Heart left ventricle (tissue), 13 donors: ENCODE data around the gene ETHE1.

Experiments used
- CTCF ChIP-seq, 12 donors: fragments of 200-600 bp; sonication (generic) in 4 of 12; IDR thresholded peaks; one replicate each; pipeline versions ENCODE4 v1.5.0 to v1.8.0; 2018 to 2022; ENCODE audit warnings: antibody characterized with exemption in 12 of 12, mild to moderate bottlenecking in 5 of 12
- POLR2A ChIP-seq, 2 donors: fragments of 450-650 bp; IDR thresholded peaks; one replicate each; pipeline ENCODE4 v1.6.1; 2017; ENCODE audit warnings: antibody characterized with exemption in 2 of 2, mild to moderate bottlenecking in 2 of 2, moderate library complexity in 2 of 2
- donor health status: ischemic (EF 13 %, LVEDD 7.1; RV severe dilation, severe dysfunction).
- donor health status: DM: no; HTN: yes; CAD: no.
- donor health status: DM: no; HTN: no; CAD: no.
- donor health status: ischemic (EF 25% LVEDD 6.9; RV normal size, moderate dysfunction).
- donor health status: ischemic (EF 25% LVEDD 5.7; RV mildly dilated, moderate dysfunction).
- donor health status: ischemic (EF 35%, LVEDD 5.7; RV mildly dilated, moderate dysfunction).
- donor health status: nonischemic (EF 11% LVEDD 7.7; RV severe dilation, severe dysfunction).
- donor health status: DM: yes; HTN: yes; CAD: no.
- donor health status: PGD.
- donor health status: ischemic (EF 29% LVEDD 5.4; RV normal size, mild dysfunction).
- donor health status: nonischemic (EF 23%, LVEDD 6.1; RV moderate dilation, normal function).

DNA sequence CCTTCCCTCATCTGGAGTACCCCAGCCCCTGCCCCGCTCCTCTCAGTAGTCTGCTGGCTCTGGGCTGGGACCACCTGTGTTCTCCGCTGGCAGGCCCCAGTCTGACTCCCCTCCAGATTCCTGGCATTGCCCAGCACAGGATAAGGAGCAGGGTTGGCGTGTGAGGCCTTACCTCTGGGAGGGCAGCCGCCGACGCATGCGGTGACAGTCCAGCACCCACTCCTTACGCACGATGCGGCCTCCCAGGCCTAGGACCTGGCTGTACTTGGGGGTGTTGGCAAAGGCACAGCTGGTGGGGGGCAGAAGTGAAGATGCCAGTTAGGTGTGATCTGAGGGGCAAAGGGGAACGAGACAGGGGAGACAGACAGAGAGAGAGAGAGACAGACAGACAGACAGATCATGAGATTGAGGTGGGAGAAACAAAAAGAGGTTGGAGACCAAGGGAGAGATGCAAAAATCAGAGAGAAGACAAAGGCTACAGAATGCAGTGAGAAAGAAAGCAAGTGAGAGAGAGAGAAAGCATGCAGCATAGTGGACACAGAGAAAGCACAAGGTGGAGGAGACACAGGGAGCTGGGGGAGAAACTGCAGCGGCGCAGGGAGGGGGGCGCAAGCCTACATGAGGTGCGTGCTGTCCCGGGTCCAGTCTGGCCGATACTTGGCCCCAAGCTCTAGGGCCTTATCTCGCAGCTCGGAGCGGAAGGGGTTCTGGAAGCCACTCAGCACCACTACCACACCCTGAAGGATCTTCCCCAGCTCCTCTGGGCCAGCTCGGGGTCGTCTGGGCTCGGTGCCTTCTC lies 24.6 kb upstream of the ETHE1 start:
- TF ChIP-seq POLR2A (IDR thresholded peaks at IDR 0.05) (no peak), CTCF (IDR thresholded peaks at IDR 0.05) (no peak)
